Epithelial cell of esophagus (primary cell): ENCODE measurements around the gene OR6V1.

Experiments used
- DNase-seq: peaks from one replicate; pipeline ENCODE4 v3.0.0; 2010; ENCODE audit warnings: low read depth
- H3K4me3 ChIP-seq: 2 replicates; pipeline ENCODE4 v1.5.1; 2011; ENCODE audit warnings: mild to moderate bottlenecking, low read length, control low read depth
- CTCF ChIP-seq: IDR thresholded peaks from 2 replicates; pipeline ENCODE4 v1.5.1; 2011; ENCODE audit warnings: low read depth, mild to moderate bottlenecking, low read length, control low read depth, inconsistent platforms; ENCODE audit not compliant: insufficient read depth; ENCODE audit errors: missing control alignments

OR6V1 gene

GRCh38 chr7:143023047-143023446 lies 29.1 kb upstream of the OR6V1 start:
- TF ChIP-seq CTCF, result no peak
- no peak for DNase-seq
- no peak overlapping the region for H3K4me3 ChIP-seq

GRCh38 chr7:143025371-143025770 lies 26.8 kb upstream of the OR6V1 start:
- no peak overlapping the region for H3K4me3 ChIP-seq
- TF ChIP-seq CTCF, result no peak
- DNase-seq, result no peak

GRCh38 chr7:143027032-143027431 lies 25.1 kb upstream of the OR6V1 start, which contains the start of gene OR9A2:
Gene OR9A2, minus strand, starts transcription at chr7:143027132. Its CDS starts 0 bp downstream, at chr7:143027132.
- no peak for TF ChIP-seq CTCF
- no peak within 1 kb of the TSS for H3K4me3 ChIP-seq
- no peak for DNase-seq

- TF ChIP-seq CTCF, result no peak
- DNase-seq, result no peak
- no peak overlapping the region for H3K4me3 ChIP-seq
These were observed 24.5 kb upstream of the OR6V1 start for GRCh38 chr7:143027683-143028082.

- DNase-seq, result no peak
- H3K4me3 ChIP-seq, result no peak overlapping the region
- TF ChIP-seq CTCF, result no peak
These were observed 13.5 kb upstream of the OR6V1 start for GRCh38 chr7:143038635-143039034.

- TF ChIP-seq CTCF, result no peak
- no peak overlapping the region for H3K4me3 ChIP-seq
- no peak for DNase-seq
These were observed 11.9 kb upstream of the OR6V1 start for GRCh38 chr7:143040209-143040715.

- no peak overlapping the region for H3K4me3 ChIP-seq
- DNase-seq, result no peak
- no peak for TF ChIP-seq CTCF
These were observed 10.8 kb upstream of the OR6V1 start for GRCh38 chr7:143041346-143041745.
